ENCODE measurements around the gene PDE5A. TPM values are rescaled to one million over a fixed set of nuclear protein-coding genes. Genes with fewer than 3 reads are reported as not detected.

PDE5A gene
- total RNA-seq, 4 donors from 2014 or later: 5.7 to 12.2 (median 11.8) TPM

GRCh38 chr4:119604266-119604665 is 24.3 kb downstream of the PDE5A start:
- no peak for DNase-seq (ENCODE audit: low spot score in 2 of 2)
- no peak for TF ChIP-seq POLR2A (IDR thresholded peaks at IDR 0.05)
- TF ChIP-seq CTCF (IDR thresholded peaks at IDR 0.05): no peak
- intact Hi-C loops (cut with DNase I; ENCODE audit: low total_unique reads): no loop called here
- no peak overlapping the region for H3K4me3 ChIP-seq (ENCODE audit: low read depth, poor library complexity, severe bottlenecking)

DNA sequence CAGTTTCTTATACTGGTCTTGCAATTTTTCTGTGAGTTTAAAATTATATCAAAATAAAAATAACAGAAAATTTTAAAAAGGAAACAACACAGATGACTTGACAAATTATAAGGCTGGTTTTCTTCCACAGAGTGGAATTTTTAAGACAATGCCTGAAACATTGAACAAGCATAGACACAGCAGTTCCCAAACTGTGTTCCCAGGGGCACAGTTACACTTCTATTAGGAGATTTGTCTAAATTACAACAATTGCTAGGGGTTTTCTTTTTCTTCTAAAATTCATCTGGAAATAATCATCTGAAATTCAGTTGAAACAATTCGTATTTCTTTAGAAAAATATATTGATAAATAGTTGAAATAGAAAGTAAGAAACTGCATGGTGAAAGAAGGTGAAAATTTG is 26.2 kb downstream of the PDE5A start:
- intact Hi-C loops (cut with DNase I; ENCODE audit: low total_unique reads): no loop called here
- DNase-seq (ENCODE audit: low spot score in 2 of 2): no peak
- TF ChIP-seq CTCF (IDR thresholded peaks at IDR 0.05) (no peak), POLR2A (IDR thresholded peaks at IDR 0.05) (no peak)
- 53 to 70% methylated on average over 1 of the region's 1 CpG for WGBS, 2 donors
- H3K4me3 ChIP-seq (ENCODE audit: low read depth, poor library complexity, severe bottlenecking): no peak overlapping the region

DNA sequence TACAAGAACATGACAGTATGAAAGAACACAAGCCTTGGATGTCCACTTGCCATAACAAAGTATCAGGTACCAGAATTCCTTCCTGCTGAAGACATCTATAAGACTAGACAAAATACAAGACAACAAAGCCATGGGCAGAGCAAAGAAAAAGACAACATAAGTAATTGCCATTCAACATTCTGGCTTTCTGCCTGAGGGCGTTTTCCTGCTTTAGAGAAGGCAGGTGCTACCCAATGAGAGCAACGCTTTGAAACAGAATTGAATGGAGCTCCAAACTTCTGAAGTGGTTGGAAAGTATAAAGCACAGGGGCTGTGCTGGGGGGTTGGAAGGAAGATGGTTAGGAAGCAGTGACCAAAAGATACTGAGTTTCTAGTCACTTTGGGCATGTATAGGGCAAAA is 30.1 kb downstream of the PDE5A start:
- TF ChIP-seq CTCF (IDR thresholded peaks at IDR 0.05) (no peak), POLR2A (IDR thresholded peaks at IDR 0.05) (no peak)
- DNase-seq (ENCODE audit: low spot score in 2 of 2): no peak
- WGBS, 2 donors: 59 to 78% methylated on average over 2 of the region's 2 CpGs
- intact Hi-C loops (cut with DNase I; ENCODE audit: low total_unique reads): no loop called here
- no peak overlapping the region for H3K4me3 ChIP-seq (ENCODE audit: low read depth, poor library complexity, severe bottlenecking)

GRCh38 chr4:119597377-119597776 is 31.2 kb downstream of the PDE5A start:
- intact Hi-C loops (cut with DNase I; ENCODE audit: low total_unique reads): no loop called here
- no peak for DNase-seq (ENCODE audit: low spot score in 2 of 2)
- no peak for TF ChIP-seq POLR2A (IDR thresholded peaks at IDR 0.05)
- no peak for TF ChIP-seq CTCF (IDR thresholded peaks at IDR 0.05)
- no peak overlapping the region for H3K4me3 ChIP-seq (ENCODE audit: low read depth, poor library complexity, severe bottlenecking)
- WGBS, 2 donors: 38 to 40% methylated on average over 3 of the region's 3 CpGs

DNA sequence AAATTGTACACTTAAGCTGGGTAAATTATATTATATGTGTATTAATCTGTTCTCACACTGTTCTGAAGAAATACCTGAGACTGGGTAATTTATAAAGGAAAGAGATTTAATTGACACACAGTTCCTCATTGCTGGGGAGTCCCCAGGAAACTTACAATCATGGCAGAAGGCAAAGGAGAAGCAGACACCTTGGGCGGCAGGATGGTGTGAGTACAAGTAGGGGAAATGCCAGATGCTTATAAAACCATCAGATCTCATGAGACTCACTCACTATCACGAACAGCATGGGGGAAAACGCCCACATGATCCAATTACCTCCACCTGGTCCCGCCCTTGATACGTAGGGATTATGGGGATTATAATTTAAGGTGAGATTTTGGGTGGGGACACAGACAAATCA is 34.9 kb downstream of the PDE5A start:
- intact Hi-C loops (cut with DNase I; ENCODE audit: low total_unique reads): no loop called here
- WGBS, 2 donors: 80 to 89% methylated on average over 5 of the region's 5 CpGs
- no peak overlapping the region for H3K4me3 ChIP-seq (ENCODE audit: low read depth, poor library complexity, severe bottlenecking)
- DNase-seq (ENCODE audit: low spot score in 2 of 2): no peak
- TF ChIP-seq CTCF (IDR thresholded peaks at IDR 0.05) (no peak), POLR2A (IDR thresholded peaks at IDR 0.05) (no peak)

DNA sequence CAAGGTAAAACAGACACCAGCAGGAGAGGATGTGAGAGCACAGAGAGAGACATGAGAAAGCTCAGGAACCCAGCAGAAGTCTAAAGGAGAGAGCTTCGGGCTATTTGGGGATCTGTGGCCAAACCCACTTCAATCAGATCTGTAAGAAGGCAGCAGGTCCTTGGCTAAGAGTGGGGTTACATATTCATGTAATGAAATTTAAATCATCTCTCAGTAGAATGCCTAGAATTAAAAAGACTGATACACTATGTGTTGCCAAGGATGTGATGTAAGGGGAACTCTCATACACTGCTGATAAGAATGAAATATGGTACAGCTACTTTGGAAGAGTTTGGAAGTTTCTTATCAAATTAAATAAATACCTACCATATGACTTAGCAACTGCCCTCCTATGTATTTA is 35.8 kb downstream of the PDE5A start:
- intact Hi-C loops (cut with DNase I; ENCODE audit: low total_unique reads): no loop called here
- DNase-seq (ENCODE audit: low spot score in 2 of 2): no peak
- WGBS, 2 donors: 43 to 64% methylated on average over 1 of the region's 1 CpG

More for the DNA sequence above, 35.8 kb downstream of the PDE5A start:
- H3K4me3 ChIP-seq (ENCODE audit: low read depth, poor library complexity, severe bottlenecking): no peak overlapping the region
- no peak for TF ChIP-seq CTCF (IDR thresholded peaks at IDR 0.05)
- TF ChIP-seq POLR2A (IDR thresholded peaks at IDR 0.05): no peak

Measured in lower leg skin (tissue), 4 donors.